ENCODE measurements around the gene TBC1D2.

The TBC1D2 gene

DNA sequence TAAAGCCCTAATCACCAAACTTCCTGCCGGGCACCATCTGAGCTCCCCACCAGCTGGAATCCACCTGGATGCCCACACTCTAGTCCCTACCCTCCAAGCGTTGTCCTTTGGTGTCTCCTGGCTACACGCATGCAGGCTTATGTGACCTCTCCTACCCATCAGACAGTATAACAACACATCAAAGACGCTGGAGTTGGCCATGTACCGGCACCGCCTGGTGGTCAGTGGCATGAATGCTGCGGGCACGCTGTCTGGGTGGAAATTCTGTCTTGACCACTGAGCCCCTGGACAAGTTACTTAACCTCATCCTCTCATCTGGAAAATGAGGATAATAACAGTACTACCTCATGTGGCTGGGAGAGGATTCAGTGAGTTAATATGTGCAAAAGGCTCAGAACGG is 39.6 kb downstream of the TBC1D2 start:
- no peak for DNase-seq (ENCODE audit: extremely low read depth, low read depth)
- TF ChIP-seq, protein P1, sequence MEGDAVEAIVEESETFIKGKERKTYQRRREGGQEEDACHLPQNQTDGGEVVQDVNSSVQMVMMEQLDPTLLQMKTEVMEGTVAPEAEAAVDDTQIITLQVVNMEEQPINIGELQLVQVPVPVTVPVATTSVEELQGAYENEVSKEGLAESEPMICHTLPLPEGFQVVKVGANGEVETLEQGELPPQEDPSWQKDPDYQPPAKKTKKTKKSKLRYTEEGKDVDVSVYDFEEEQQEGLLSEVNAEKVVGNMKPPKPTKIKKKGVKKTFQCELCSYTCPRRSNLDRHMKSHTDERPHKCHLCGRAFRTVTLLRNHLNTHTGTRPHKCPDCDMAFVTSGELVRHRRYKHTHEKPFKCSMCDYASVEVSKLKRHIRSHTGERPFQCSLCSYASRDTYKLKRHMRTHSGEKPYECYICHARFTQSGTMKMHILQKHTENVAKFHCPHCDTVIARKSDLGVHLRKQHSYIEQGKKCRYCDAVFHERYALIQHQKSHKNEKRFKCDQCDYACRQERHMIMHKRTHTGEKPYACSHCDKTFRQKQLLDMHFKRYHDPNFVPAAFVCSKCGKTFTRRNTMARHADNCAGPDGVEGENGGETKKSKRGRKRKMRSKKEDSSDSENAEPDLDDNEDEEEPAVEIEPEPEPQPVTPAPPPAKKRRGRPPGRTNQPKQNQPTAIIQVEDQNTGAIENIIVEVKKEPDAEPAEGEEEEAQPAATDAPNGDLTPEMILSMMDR (IDR thresholded peaks at IDR 0.05; ENCODE audit: low read depth, low read length, missing control alignments): peak; percentile 44
- H3K4me3 ChIP-seq (replicated peaks; ENCODE audit: low read depth, low read length): no peak overlapping the region

DNA sequence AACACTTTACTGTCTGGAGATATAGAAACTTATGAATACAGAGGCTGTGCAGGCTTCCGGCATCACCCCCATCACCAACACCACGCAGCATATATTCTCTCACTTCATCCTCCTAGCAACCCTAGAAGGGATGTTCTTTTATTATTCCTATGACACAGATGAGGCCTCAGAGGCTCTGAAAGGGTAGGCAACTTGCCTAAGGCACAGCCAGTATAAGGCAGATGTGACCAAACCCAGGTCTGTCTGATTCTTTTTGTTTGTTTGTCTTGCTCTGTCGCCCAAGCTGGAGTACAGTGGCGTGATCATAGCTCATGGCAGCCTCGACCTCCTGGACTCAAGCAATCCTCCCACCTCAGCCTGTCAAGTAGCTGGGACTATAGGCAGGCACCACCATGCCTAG is 40.2 kb downstream of the TBC1D2 start:
- H3K4me3 ChIP-seq (replicated peaks; ENCODE audit: low read depth, low read length): no peak overlapping the region
- TF ChIP-seq, protein P1 (IDR thresholded peaks at IDR 0.05; ENCODE audit: low read depth, low read length, missing control alignments): no peak
- DNase-seq (ENCODE audit: extremely low read depth, low read depth): no peak

DNA sequence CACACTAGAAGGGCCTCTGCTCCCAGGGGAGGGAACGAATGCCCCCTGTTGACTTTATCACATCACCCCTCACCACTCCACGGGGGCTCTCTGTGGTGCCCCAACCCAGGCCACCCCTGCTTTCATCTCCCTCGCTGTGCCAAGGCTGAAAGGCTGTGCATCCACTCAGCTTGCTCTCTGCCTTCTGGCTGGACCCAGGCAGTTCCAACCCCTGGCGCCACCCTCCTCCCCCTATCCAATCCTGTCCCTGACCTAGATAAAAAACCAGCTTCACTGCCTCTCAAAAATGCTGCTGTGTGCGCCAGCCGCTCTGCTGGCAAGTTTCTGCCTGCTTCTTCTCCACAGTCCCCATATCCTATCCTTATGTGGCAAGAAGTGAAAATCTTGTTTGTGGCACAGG is 40.6 kb downstream of the TBC1D2 start:
- DNase-seq (ENCODE audit: extremely low read depth, low read depth): no peak
- TF ChIP-seq, protein P1 (IDR thresholded peaks at IDR 0.05; ENCODE audit: low read depth, low read length, missing control alignments): no peak
- no peak overlapping the region for H3K4me3 ChIP-seq (replicated peaks; ENCODE audit: low read depth, low read length)

DNA sequence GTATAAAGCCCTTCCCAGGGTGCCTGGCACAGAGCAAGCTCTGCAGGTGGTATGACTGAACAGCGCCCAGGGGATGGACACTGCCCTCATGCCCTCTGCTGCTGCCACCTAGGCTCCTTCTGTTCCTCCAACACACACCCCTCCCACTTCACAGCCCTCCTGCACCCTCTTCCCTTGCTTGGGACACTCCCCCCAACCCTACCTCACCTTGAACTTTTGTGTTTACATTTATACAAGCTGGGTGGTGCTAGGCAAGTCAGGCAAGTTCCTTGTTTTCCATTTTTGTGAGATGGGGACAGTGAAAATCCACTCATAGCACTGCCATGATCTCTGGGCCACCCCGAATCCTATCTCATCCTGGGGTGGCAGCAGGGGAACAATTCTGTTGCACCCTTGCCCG is 44.2 kb downstream of the TBC1D2 start:
- no peak overlapping the region for H3K4me3 ChIP-seq (replicated peaks; ENCODE audit: low read depth, low read length)
- TF ChIP-seq, protein P1 (IDR thresholded peaks at IDR 0.05; ENCODE audit: low read depth, low read length, missing control alignments): no peak
- DNase-seq (ENCODE audit: extremely low read depth, low read depth): no peak

DNA sequence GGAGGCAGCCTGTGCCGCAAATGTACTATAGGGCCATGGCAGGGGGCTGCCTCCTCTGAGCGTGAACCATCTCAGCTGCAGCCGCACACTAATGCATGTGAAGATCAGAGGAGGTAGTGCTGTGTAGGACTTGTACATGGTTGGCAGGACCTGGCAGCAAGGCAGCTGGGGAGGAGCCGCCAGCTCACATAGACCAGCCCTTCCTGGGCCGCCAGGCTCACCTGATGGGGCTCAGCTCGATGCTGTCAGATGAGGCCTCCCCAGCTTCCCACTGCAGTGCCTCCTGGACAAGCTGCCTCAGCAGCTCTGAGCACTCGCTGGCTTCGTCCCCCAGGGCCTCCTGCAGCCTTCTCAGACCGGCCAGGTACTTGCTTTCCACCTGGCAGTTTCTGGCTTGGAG is 45.0 kb downstream of the TBC1D2 start:
- DNase-seq (ENCODE audit: extremely low read depth, low read depth): no peak
- TF ChIP-seq, protein P1 (IDR thresholded peaks at IDR 0.05; ENCODE audit: low read depth, low read length, missing control alignments): no peak
- H3K4me3 ChIP-seq (replicated peaks; ENCODE audit: low read depth, low read length): no peak overlapping the region

DNA sequence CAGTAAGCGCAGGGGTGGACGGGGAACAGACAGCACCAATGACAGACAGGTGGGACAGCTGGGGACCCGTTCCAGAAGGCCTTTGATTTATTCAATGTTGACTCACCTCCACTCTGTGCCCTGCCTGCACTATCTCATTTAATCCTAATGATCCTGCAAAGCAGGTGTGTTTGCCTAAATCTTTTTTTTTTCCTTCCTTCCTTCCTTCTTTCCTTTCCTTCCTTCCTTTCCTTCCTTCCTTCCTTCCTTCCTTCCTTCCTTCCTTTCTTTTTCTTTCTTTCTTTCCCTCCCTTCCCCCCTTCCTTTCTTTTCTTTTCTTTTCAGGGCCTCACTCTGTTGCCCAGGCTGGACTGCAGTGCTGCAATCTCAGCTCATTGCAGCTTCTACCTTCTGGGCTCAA is 45.9 kb downstream of the TBC1D2 start:
- TF ChIP-seq, protein P1 (IDR thresholded peaks at IDR 0.05; ENCODE audit: low read depth, low read length, missing control alignments): no peak
- no peak overlapping the region for H3K4me3 ChIP-seq (replicated peaks; ENCODE audit: low read depth, low read length)
- no peak for DNase-seq (ENCODE audit: extremely low read depth, low read depth)

DNA sequence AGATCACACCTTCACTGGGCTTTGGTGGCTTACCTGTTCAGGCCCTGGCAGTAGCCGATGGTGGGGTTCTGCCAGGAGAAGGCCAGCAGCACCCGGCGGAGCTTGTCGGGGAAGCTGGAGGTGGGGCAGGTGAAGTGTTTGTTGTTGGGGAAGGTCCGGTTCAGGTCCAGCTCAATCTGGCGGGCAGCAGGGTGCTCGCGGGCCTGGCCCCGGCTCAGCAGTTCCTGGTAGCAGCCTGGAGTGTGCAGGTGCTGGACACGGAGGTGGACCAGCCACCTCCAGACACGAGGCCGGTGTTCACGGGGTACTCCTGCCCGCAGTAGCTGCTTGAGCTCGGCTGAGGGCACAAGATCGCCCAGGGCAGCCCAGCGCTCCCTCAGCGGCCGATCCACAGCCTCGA is 46.8 kb downstream of the TBC1D2 start:
- TF ChIP-seq, protein P1 (IDR thresholded peaks at IDR 0.05; ENCODE audit: low read depth, low read length, missing control alignments): no peak
- no peak overlapping the region for H3K4me3 ChIP-seq (replicated peaks; ENCODE audit: low read depth, low read length)
- no peak for DNase-seq (ENCODE audit: extremely low read depth, low read depth)

Measured in HFF-Myc (cell line).